Measurements from ENCODE around the gene ZNF236. TPM values are rescaled to one million over a fixed set of nuclear protein-coding genes. Genes with fewer than 3 reads are reported as not detected.

Gene ZNF236
- total RNA-seq, 1 experiment from 2014 or later: 22.2 TPM

DNA sequence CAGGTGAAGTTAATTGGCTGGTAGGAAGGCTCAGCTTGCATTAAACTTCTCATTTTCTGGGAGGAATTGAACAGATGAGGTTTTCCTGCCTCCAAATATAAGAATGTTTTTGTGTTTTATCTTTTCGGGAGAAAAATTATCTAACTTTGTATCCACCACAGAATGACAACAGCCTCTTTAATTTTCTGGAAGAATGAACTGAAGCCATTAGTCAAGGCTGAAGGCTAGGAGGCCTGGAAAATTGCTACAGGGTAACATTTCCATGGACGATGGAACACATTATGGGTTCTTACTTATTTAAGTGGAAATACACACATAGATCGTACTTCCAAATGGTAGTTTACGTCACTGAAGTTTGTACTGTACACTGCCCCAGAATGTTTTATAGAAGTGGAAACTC lies 28.0 kb upstream of the ZNF236 start:
- DNase-seq: no peak
- intact Hi-C loops (cut with micrococcal nuclease; ENCODE audit: unreplicated experiment): no loop called here
- H3K27ac Mint-ChIP-seq (ENCODE audit: unreplicated experiment): no peak overlapping the region
- H3K27me3 Mint-ChIP-seq (ENCODE audit: unreplicated experiment): no peaks in the 10 kb centered on the region
- CTCF ChIA-PET: no interaction called here
- H3K36me3 Mint-ChIP-seq (ENCODE audit: insufficient read depth, unreplicated experiment): no peaks in the 10 kb centered on the region
- no peaks in the 10 kb centered on the region for H3K4me1 Mint-ChIP-seq (ENCODE audit: low read depth, unreplicated experiment)
- H3K9me3 Mint-ChIP-seq (ENCODE audit: low read depth, unreplicated experiment): peaks cover 20% of the 10 kb centered on the region
- no peak overlapping the region for H3K4me3 Mint-ChIP-seq (ENCODE audit: low read depth, unreplicated experiment)
- BruUV-seq (replicated peaks): no TSS peak
- TF ChIP-seq CTCF (IDR thresholded peaks at IDR 0.05; ENCODE audit: unreplicated experiment): no peak

- Mint-ChIP-seq H3K36me3 (ENCODE audit: insufficient read depth, unreplicated experiment) (peaks cover 8% of the 10 kb centered on the region), H3K27ac (ENCODE audit: unreplicated experiment) (peak overlapping the region; percentile 56), H3K4me3 (ENCODE audit: low read depth, unreplicated experiment) (peak overlapping the region; percentile 78), H3K27me3 (ENCODE audit: unreplicated experiment) (no peaks in the 10 kb centered on the region), H3K9me3 (ENCODE audit: low read depth, unreplicated experiment) (peaks cover 3% of the 10 kb centered on the region), H3K4me1 (ENCODE audit: low read depth, unreplicated experiment) (peaks cover 8% of the 10 kb centered on the region)
- TF ChIP-seq CTCF (IDR thresholded peaks at IDR 0.05; ENCODE audit: unreplicated experiment): peak; percentile 88
- intact Hi-C loops (cut with micrococcal nuclease; ENCODE audit: unreplicated experiment): loop anchor here (1.0 to 5.0 kb wide), 6 partner anchors 69 to 410 kb away; no protein-coding TSS in a partner anchor
- CTCF ChIA-PET: interaction anchor here (0.6 to 2.2 kb wide), 4 partner anchors 18 to 229 kb away, joined by 3 to 15 read pairs (median 6); no protein-coding TSS in a partner anchor
- no TSS peak for BruUV-seq (replicated peaks)
- peak; percentile 78 for DNase-seq
Measured at GRCh38 chr18:76801567-76802505, 20.5 kb upstream of the ZNF236 start.

DNA sequence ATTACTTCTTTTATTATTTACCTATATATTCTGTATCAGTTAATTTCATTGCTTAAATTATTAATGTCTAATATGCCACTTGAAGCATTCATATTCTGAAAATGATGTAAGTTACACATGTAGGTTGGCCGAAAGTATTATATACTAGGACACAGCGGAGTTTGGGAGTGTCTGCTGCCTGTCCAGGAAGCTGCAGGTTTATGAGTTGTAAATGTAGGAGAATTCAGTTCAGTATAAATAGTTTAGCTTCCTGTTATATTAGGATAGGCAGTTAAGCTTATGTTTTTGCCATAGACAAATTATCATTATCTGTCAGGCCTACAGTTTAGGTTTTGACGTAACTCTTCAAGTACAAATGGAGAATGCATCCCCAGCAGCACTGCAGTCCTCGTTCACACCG lies 18.9 kb upstream of the ZNF236 start:
- H3K9me3 Mint-ChIP-seq (ENCODE audit: low read depth, unreplicated experiment): peaks cover 3% of the 10 kb centered on the region
- peak overlapping the region; percentile 38 for H3K27ac Mint-ChIP-seq (ENCODE audit: unreplicated experiment)
- H3K36me3 Mint-ChIP-seq (ENCODE audit: insufficient read depth, unreplicated experiment): peaks cover 8% of the 10 kb centered on the region
- no peak for TF ChIP-seq CTCF (IDR thresholded peaks at IDR 0.05; ENCODE audit: unreplicated experiment)
- H3K27me3 Mint-ChIP-seq (ENCODE audit: unreplicated experiment): no peaks in the 10 kb centered on the region
- intact Hi-C loops (cut with micrococcal nuclease; ENCODE audit: unreplicated experiment): loop anchor here (2.0 to 5.0 kb wide), 2 partner anchors 251 to 409 kb away; no protein-coding TSS in a partner anchor
- peaks cover 8% of the 10 kb centered on the region for H3K4me1 Mint-ChIP-seq (ENCODE audit: low read depth, unreplicated experiment)
- CTCF ChIA-PET: interaction anchor here (0.9 to 2.2 kb wide), 5 partner anchors 17 to 180 kb away, joined by 3 to 15 read pairs (median 5); no protein-coding TSS in a partner anchor
- BruUV-seq (replicated peaks): no TSS peak
- peak overlapping the region; percentile 26 for H3K4me3 Mint-ChIP-seq (ENCODE audit: low read depth, unreplicated experiment)
- DNase-seq: no peak

GRCh38 chr18:76803814-76804213 lies 18.5 kb upstream of the ZNF236 start:
- intact Hi-C loops (cut with micrococcal nuclease; ENCODE audit: unreplicated experiment): loop anchor here (2.0 to 5.0 kb wide), 2 partner anchors 251 to 408 kb away; no protein-coding TSS in a partner anchor
- H3K27ac Mint-ChIP-seq (ENCODE audit: unreplicated experiment): peak overlapping the region; percentile 38
- CTCF ChIA-PET: interaction anchor here (0.9 to 2.2 kb wide), 5 partner anchors 16 to 180 kb away, joined by 3 to 15 read pairs (median 5); no protein-coding TSS in a partner anchor
- TF ChIP-seq CTCF (IDR thresholded peaks at IDR 0.05; ENCODE audit: unreplicated experiment): peak; percentile 75
- no TSS peak for BruUV-seq (replicated peaks)
- no peaks in the 10 kb centered on the region for H3K27me3 Mint-ChIP-seq (ENCODE audit: unreplicated experiment)
- peak overlapping the region; percentile 26 for H3K4me3 Mint-ChIP-seq (ENCODE audit: low read depth, unreplicated experiment)
- H3K9me3 Mint-ChIP-seq (ENCODE audit: low read depth, unreplicated experiment): peaks cover 2% of the 10 kb centered on the region
- H3K36me3 Mint-ChIP-seq (ENCODE audit: insufficient read depth, unreplicated experiment): peaks cover 8% of the 10 kb centered on the region
- peak; percentile 78 for DNase-seq
- H3K4me1 Mint-ChIP-seq (ENCODE audit: low read depth, unreplicated experiment): peaks cover 8% of the 10 kb centered on the region

Data from Calu3 (cell line).